Activated CD8-positive, alpha-beta memory T cell treated with anti-CD3 and anti-CD28 coated beads, Interleukin-2, amount 50 U/mL, for 24 hours (primary cell): ENCODE results near the gene MON1A.
A peak's percentile ranks its signal among the peaks of the same experiment; 100 is the strongest.
"Not testable (repeated sequence)": the region's sequence is repeated elsewhere in the genome, so short reads cannot be mapped to it uniquely, and the experiment has no call there.

Source experiments
- DNase-seq: peaks from one replicate; pipeline ENCODE4 v3.0.0-alpha.2; 2020; ENCODE audit errors: extremely low read depth

The MON1A gene

GRCh38 chr3:49929291-49930167 lies at the start of gene MON1A:
MON1A (minus strand) TSS chr3:49929811; CDS start chr3:49913346, 16,465 bp downstream.
- peak; percentile 67 for DNase-seq

- no peak for DNase-seq
These were observed 47.3 kb upstream of the MON1A start for GRCh38 chr3:49976942-49977341.

GRCh38 chr3:49972656-49973055 lies 43.0 kb upstream of the MON1A start:
- DNase-seq = no peak

- no peak for DNase-seq
These were observed 38.7 kb upstream of the MON1A start for GRCh38 chr3:49968346-49968745.

- DNase-seq = no peak
These were observed 37.7 kb upstream of the MON1A start for GRCh38 chr3:49967291-49967690.

GRCh38 chr3:49966233-49966942 lies 36.8 kb upstream of the MON1A start:
- DNase-seq = no peak

GRCh38 chr3:49955636-49956035 lies 26.0 kb upstream of the MON1A start:
- no peak for DNase-seq

GRCh38 chr3:49952924-49953323 lies 23.3 kb upstream of the MON1A start:
- DNase-seq = no peak

GRCh38 chr3:49942651-49943050 lies 13.0 kb upstream of the MON1A start:
- DNase-seq = no peak

- DNase-seq = no peak
These were observed 11.1 kb upstream of the MON1A start for GRCh38 chr3:49940667-49941249.

GRCh38 chr3:49939858-49940666 lies 10.5 kb upstream of the MON1A start, which contains the start of gene RBM6:
RBM6 (plus strand) TSS chr3:49940150; CDS start chr3:49962642, 22,492 bp downstream.
- DNase-seq = peak; percentile 87

GRCh38 chr3:49937090-49937489 lies 7.5 kb upstream of the MON1A start:
- no peak for DNase-seq

- DNase-seq = not testable (repeated sequence)
These were observed 2.7 kb upstream of the MON1A start for GRCh38 chr3:49932281-49932680.

GRCh38 chr3:49930922-49931321 lies 1.3 kb upstream of the MON1A start:
- DNase-seq = no peak

- DNase-seq = no peak
These were observed 618 bp upstream of the MON1A start for GRCh38 chr3:49930168-49930690.

- no peak for DNase-seq
These were observed 1.1 kb downstream of the MON1A start for GRCh38 chr3:49928481-49929017.

- DNase-seq = no peak
These were observed 1.8 kb downstream of the MON1A start for GRCh38 chr3:49927798-49928197.

- DNase-seq = no peak
These were observed 3.4 kb downstream of the MON1A start for GRCh38 chr3:49926117-49926728.

GRCh38 chr3:49925485-49925884 lies 4.1 kb downstream of the MON1A start:
- DNase-seq = no peak

GRCh38 chr3:49924683-49925082 lies 4.9 kb downstream of the MON1A start:
- DNase-seq = no peak
